ENCODE data around the gene SCARF2.

DNA sequence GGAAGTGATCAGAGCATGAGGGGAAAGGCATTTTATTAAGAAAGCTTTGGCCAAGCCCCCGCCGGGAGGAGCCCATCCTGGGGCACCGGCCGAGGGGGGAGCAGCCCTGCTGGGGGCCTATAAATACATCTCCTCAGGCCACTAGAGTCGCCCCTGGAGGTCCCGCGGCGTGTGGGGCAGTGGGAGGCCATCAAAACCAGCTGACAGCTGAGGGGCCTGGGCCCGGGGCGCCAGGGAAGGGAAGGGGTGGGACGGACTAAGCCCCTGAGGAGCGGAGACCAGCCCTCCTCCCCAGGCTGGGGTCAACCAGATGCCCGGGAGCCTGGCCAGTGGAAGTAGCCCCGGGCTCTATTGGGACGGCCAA is 13.1 kb downstream of the SCARF2 start:
- TF ChIP-seq POLR2AphosphoS5 (IDR thresholded peaks at IDR 0.05): no peak
- TF ChIP-seq, protein P1, sequence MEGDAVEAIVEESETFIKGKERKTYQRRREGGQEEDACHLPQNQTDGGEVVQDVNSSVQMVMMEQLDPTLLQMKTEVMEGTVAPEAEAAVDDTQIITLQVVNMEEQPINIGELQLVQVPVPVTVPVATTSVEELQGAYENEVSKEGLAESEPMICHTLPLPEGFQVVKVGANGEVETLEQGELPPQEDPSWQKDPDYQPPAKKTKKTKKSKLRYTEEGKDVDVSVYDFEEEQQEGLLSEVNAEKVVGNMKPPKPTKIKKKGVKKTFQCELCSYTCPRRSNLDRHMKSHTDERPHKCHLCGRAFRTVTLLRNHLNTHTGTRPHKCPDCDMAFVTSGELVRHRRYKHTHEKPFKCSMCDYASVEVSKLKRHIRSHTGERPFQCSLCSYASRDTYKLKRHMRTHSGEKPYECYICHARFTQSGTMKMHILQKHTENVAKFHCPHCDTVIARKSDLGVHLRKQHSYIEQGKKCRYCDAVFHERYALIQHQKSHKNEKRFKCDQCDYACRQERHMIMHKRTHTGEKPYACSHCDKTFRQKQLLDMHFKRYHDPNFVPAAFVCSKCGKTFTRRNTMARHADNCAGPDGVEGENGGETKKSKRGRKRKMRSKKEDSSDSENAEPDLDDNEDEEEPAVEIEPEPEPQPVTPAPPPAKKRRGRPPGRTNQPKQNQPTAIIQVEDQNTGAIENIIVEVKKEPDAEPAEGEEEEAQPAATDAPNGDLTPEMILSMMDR (IDR thresholded peaks at IDR 0.05): no peak
- TF ChIP-seq POLR2A (IDR thresholded peaks at IDR 0.05): no peak
- no peak for TF ChIP-seq EP300 (IDR thresholded peaks at IDR 0.05)
